Stimulated activated effector memory CD8-positive, alpha-beta T cell treated with anti-CD3 and anti-CD28 coated beads, Interleukin-12 subunit alpha, Interleukin-12 subunit beta, amount 100 ng/mL, for 72 hours (primary cell): Measurements from ENCODE around the gene SLC6A17.

Source experiments
- ATAC-seq: fragments of 150-1000 bp; cut with Tn5 transposase; 2 replicates; pipeline ENCODE4 v1.10.0; 2021
- DNase-seq, 2 donors: peaks; one replicate each; pipeline ENCODE4 v3.0.0; 2021 to 2022; ENCODE audit warnings: low spot score in 2 of 2
- H3K27ac Mint-ChIP-seq: one replicate; pipeline ENCODE4 v1.8.0; 2022; ENCODE audit warnings: mild to moderate bottlenecking, mixed read lengths
- H3K36me3 Mint-ChIP-seq: one replicate; pipeline ENCODE4 v1.8.0; 2022; ENCODE audit warnings: mild to moderate bottlenecking, mixed read lengths
- H3K4me1 Mint-ChIP-seq: one replicate; pipeline ENCODE4 v1.8.0; 2022; ENCODE audit warnings: mixed read lengths
- H3K4me3 Mint-ChIP-seq: one replicate; pipeline ENCODE4 v1.8.0; 2022; ENCODE audit warnings: mild to moderate bottlenecking, mixed read lengths
- H3K9me3 Mint-ChIP-seq: one replicate; pipeline ENCODE4 v1.8.0; 2022; ENCODE audit warnings: mixed read lengths

The SLC6A17 gene

GRCh38 chr1:110155878-110156522 is 5.7 kb downstream of the SLC6A17 start:
- H3K36me3 Mint-ChIP-seq: no peaks in the 10 kb centered on the region
- no peaks in the 10 kb centered on the region for H3K4me1 Mint-ChIP-seq
- H3K27ac Mint-ChIP-seq: no peak overlapping the region
- DNase-seq (peak; percentile 35 to 56), ATAC-seq (peak; percentile 47)
- H3K9me3 Mint-ChIP-seq: no peaks in the 10 kb centered on the region
- no peak overlapping the region for H3K4me3 Mint-ChIP-seq

- H3K36me3 Mint-ChIP-seq: no peaks in the 10 kb centered on the region
- no peaks in the 10 kb centered on the region for H3K9me3 Mint-ChIP-seq
- H3K4me3 Mint-ChIP-seq: no peak overlapping the region
- H3K4me1 Mint-ChIP-seq: no peaks in the 10 kb centered on the region
- no peak overlapping the region for H3K27ac Mint-ChIP-seq
- ATAC-seq (no peak), DNase-seq (no peak)
These were observed 8.0 kb downstream of the SLC6A17 start for GRCh38 chr1:110158261-110158660.

DNA sequence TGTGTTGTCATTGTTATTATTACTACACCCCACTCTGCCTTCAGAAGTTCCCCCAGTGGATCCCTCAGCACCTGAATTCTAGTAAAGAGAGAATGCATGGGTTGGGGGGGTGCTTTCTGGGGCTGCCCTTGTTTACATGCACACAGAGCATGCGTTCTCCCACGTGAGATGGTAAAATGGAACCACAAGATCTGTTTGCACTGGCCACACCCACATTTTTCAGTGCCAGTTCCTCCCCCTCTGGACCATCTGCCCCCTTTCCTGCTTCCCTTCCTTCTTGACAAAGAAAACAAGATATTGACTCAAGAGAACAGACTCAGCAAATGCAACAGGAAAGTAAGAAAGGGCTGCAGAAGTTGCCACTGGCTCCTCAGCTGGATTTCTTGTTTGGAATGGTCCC is 8.9 kb downstream of the SLC6A17 start:
- DNase-seq: no peak
- Mint-ChIP-seq H3K4me3 (no peak overlapping the region), H3K4me1 (peaks cover 7% of the 10 kb centered on the region), H3K27ac (no peak overlapping the region), H3K36me3 (no peaks in the 10 kb centered on the region), H3K9me3 (no peaks in the 10 kb centered on the region)
- ATAC-seq: no peak

DNA sequence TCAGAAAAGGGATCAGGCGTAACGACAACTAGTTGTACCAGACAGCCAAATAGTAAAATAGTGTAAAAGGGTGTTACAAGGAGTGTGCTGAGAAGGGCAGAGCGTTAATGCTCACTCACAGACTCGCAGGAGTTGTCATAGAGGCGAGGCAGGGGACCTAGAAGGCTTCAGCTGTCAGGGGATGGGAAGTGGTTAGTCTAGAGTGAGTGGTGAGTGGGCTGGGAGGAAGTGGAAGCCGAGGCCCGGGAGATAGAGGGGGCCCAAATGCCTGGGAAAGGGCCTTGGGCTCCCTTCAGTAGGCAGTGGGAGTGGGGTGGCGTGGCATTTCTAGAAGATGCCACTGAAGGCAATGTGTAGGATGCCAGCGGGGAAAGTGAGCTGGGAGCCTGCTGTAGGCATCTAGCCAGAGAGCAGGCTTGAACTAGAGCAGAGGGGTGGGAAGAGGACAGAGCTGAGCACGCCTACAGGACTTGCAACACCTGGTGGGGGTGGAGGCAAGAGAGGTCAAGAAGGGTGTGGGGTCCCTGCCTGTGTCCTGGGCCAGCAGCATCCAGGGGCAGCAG is 10.3 kb downstream of the SLC6A17 start:
- ATAC-seq: no peak
- no peaks in the 10 kb centered on the region for H3K36me3 Mint-ChIP-seq
- H3K9me3 Mint-ChIP-seq: no peaks in the 10 kb centered on the region
- peaks cover 7% of the 10 kb centered on the region for H3K4me1 Mint-ChIP-seq
- no peak for DNase-seq
- no peak overlapping the region for H3K27ac Mint-ChIP-seq
- H3K4me3 Mint-ChIP-seq: no peak overlapping the region

DNA sequence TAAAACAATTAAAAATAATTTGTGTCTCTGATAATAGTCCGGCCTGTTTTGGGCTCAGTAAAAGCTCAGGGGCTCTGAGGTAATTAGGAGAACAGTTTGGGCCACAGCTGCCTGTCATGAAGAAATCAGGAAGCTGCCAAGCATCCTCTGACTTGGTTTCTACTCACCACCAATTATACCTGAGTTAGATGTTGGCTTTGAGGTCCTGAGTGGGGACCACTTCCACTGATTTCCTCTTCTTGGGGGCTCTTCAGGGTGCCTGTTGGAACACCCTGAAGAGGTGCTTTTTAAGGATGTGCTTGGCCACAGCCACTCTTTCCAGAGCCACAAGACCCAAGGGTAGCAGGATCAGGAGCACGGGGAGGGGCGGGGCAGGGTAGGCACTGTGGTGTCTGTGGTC is 10.9 kb downstream of the SLC6A17 start:
- no peak overlapping the region for H3K27ac Mint-ChIP-seq
- no peak overlapping the region for H3K4me3 Mint-ChIP-seq
- ATAC-seq (no peak), DNase-seq (no peak)
- no peaks in the 10 kb centered on the region for H3K9me3 Mint-ChIP-seq
- peaks cover 7% of the 10 kb centered on the region for H3K4me1 Mint-ChIP-seq
- no peaks in the 10 kb centered on the region for H3K36me3 Mint-ChIP-seq

- Mint-ChIP-seq H3K4me3 (no peak overlapping the region), H3K9me3 (no peaks in the 10 kb centered on the region), H3K27ac (no peak overlapping the region), H3K36me3 (no peaks in the 10 kb centered on the region), H3K4me1 (peaks cover 7% of the 10 kb centered on the region)
- DNase-seq (no peak), ATAC-seq (no peak)
These were observed 11.6 kb downstream of the SLC6A17 start for GRCh38 chr1:110161849-110162248.

GRCh38 chr1:110163591-110163990 is 13.3 kb downstream of the SLC6A17 start:
- Mint-ChIP-seq H3K4me3 (no peak overlapping the region), H3K27ac (no peak overlapping the region), H3K36me3 (no peaks in the 10 kb centered on the region), H3K9me3 (no peaks in the 10 kb centered on the region), H3K4me1 (peaks cover 7% of the 10 kb centered on the region)
- DNase-seq: no peak
- no peak for ATAC-seq

- Mint-ChIP-seq H3K4me1 (peaks cover 7% of the 10 kb centered on the region), H3K9me3 (no peaks in the 10 kb centered on the region)
- no peak for ATAC-seq
These were observed 14.5 kb downstream of the SLC6A17 start for GRCh38 chr1:110164725-110165350.

DNA sequence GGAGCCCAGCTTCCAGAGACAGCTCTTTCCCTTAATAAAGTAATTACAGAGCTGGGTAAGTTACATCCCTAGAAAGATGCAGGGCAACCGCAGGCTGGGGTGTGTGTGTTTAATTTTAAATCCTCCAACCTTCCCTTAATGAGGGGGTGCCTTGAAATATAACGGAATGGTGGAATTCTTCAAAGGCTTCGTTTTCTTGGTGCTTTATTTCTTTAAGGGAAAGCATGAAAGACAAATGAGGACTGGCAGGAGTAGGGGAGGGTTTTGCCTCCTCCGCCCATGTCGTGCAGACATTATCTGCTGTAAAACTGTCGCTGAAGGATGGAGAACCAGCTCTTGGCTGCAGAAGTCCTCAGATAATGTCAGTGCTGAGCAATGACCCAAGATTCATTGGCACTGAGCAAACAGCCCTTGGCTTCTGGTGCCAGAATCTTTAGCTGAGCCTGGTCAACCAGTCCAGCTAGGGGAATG is 15.5 kb downstream of the SLC6A17 start:
- H3K9me3 Mint-ChIP-seq: no peaks in the 10 kb centered on the region

More at GRCh38 chr1:110164725-110165350, 14.5 kb downstream of the SLC6A17 start:
- Mint-ChIP-seq H3K27ac (no peak overlapping the region), H3K36me3 (no peaks in the 10 kb centered on the region), H3K4me3 (no peak overlapping the region)
- no peak for DNase-seq

GRCh38 chr1:110166861-110167260 is 16.6 kb downstream of the SLC6A17 start:
- Mint-ChIP-seq H3K4me3 (no peak overlapping the region), H3K9me3 (no peaks in the 10 kb centered on the region), H3K27ac (no peak overlapping the region), H3K4me1 (peaks cover 7% of the 10 kb centered on the region), H3K36me3 (no peaks in the 10 kb centered on the region)
- no peak for DNase-seq
- ATAC-seq: no peak

More for the DNA sequence above, 15.5 kb downstream of the SLC6A17 start:
- no peak overlapping the region for H3K27ac Mint-ChIP-seq
- no peaks in the 10 kb centered on the region for H3K36me3 Mint-ChIP-seq
- H3K4me1 Mint-ChIP-seq: peaks cover 7% of the 10 kb centered on the region
- ATAC-seq: no peak
- no peak for DNase-seq
- H3K4me3 Mint-ChIP-seq: no peak overlapping the region

- Mint-ChIP-seq H3K9me3 (no peaks in the 10 kb centered on the region), H3K4me1 (no peaks in the 10 kb centered on the region), H3K27ac (no peak overlapping the region), H3K4me3 (no peak overlapping the region), H3K36me3 (no peaks in the 10 kb centered on the region)
- DNase-seq: no peak
- ATAC-seq: no peak
These were observed 20.8 kb downstream of the SLC6A17 start for GRCh38 chr1:110170766-110171733.

DNA sequence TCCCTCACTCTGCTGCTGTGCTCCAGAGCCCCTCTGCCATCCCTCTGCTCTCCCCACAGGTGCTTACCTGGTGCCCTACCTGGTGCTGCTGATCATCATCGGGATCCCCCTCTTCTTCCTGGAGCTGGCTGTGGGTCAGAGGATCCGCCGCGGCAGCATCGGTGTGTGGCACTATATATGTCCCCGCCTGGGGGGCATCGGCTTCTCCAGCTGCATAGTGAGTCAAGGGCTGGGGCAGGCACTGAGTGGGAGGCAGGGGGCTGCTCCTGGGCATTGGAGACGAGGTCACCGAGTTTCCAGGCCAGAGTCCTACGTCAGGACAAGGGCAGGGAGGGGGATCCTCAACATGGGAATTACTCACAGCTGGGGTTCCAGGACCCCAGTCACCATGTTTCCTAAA is 21.7 kb downstream of the SLC6A17 start:
- no peak for DNase-seq
- Mint-ChIP-seq H3K27ac (no peak overlapping the region), H3K9me3 (no peaks in the 10 kb centered on the region), H3K4me1 (no peaks in the 10 kb centered on the region), H3K4me3 (no peak overlapping the region), H3K36me3 (no peaks in the 10 kb centered on the region)
- ATAC-seq: no peak

- Mint-ChIP-seq H3K4me3 (no peak overlapping the region), H3K36me3 (no peaks in the 10 kb centered on the region), H3K9me3 (no peaks in the 10 kb centered on the region), H3K27ac (no peak overlapping the region), H3K4me1 (no peaks in the 10 kb centered on the region)
- no peak for ATAC-seq
- no peak for DNase-seq
These were observed 23.3 kb downstream of the SLC6A17 start for GRCh38 chr1:110173466-110174105.

DNA sequence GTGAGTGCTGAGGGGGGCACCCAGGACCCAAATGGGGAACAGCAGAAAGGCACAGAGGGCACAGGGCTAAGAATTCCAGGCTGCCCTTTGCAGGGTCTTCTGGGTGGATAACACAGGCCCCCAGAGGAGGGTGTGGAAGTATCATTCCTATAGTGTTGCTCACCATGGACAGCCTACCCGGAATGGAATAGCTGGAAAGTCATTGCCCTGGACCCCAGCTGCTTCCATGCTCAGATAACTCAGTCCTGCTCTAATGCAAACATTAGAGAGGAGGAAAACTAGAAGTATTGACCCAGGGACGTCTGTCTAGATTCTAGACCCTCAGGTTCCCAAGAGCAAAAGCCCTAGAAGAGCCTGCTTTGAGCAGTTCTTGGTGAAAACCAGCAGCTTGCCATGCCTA is 24.7 kb downstream of the SLC6A17 start:
- Mint-ChIP-seq H3K36me3 (no peaks in the 10 kb centered on the region), H3K9me3 (no peaks in the 10 kb centered on the region), H3K4me3 (no peak overlapping the region), H3K4me1 (no peaks in the 10 kb centered on the region), H3K27ac (no peak overlapping the region)
- DNase-seq (no peak), ATAC-seq (no peak)
